Common myeloid progenitor, CD34-positive (primary cell): ENCODE data around the gene TSPOAP1.

Experiments
- CTCF ChIA-PET: fragments of 350-600 bp; sonication (Branson Sonifier 250); formaldehyde crosslinking; loops from one replicate; lab custom pipeline; 2021; ENCODE audit warnings: antibody characterized with exemption; lab: Charles Lee
- POLR2A ChIA-PET: fragments of 350-600 bp; sonication (Branson Sonifier 250); formaldehyde crosslinking; loops from one replicate; lab custom pipeline; 2021; ENCODE audit warnings: antibody characterized with exemption; lab: Charles Lee
- DNase-seq, 3 donors: peaks; one replicate each; pipeline versions ENCODE4 v3.0.0 to v3.0.0-alpha.2; 2013
- H3K27ac ChIP-seq, 2 experiments: 1 replicate in 1 of 2; 2 replicates in 1 of 2; pipeline ENCODE4 v1.7.0; 2013; ENCODE audit warnings: inconsistent platforms in 2 of 2, low read length in 2 of 2, mild to moderate bottlenecking in 2 of 2, low read depth in 1 of 2, moderate library complexity in 1 of 2; ENCODE audit not compliant: severe bottlenecking in 2 of 2, insufficient read depth in 1 of 2, poor library complexity in 1 of 2
- H3K27me3 ChIP-seq, 5 experiments: replicated peaks in 2 of 5; 1 replicate in 3 of 5; 2 replicates in 2 of 5; pipeline versions ENCODE4 v1.6.1 to v1.7.0; 2013; ENCODE audit warnings: low read length in 4 of 5, mild to moderate bottlenecking in 2 of 5, moderate library complexity in 2 of 5, inconsistent platforms in 1 of 5; ENCODE audit not compliant: insufficient read depth in 5 of 5, control insufficient read depth in 4 of 5
- H3K36me3 ChIP-seq, 4 experiments: 1 replicate in 2 of 4; 2 replicates in 2 of 4; pipeline versions ENCODE4 v1.6.1 to v1.7.0; 2013; ENCODE audit warnings: low read length in 3 of 4, control low read depth in 1 of 4, mild to moderate bottlenecking in 1 of 4; ENCODE audit not compliant: control insufficient read depth in 4 of 4, insufficient read depth in 4 of 4
- H3K4me1 ChIP-seq, 4 experiments: 1 replicate in 3 of 4; 2 replicates in 1 of 4; pipeline versions ENCODE4 v1.6.1 to v1.7.1; 2013; ENCODE audit warnings: low read length in 3 of 4, mild to moderate bottlenecking in 3 of 4, control low read depth in 1 of 4, inconsistent platforms in 1 of 4, moderate library complexity in 1 of 4; ENCODE audit not compliant: control insufficient read depth in 4 of 4, insufficient read depth in 4 of 4; ENCODE audit errors: control extremely low read depth in 1 of 4
- H3K4me3 ChIP-seq, 7 experiments: 1 replicate in 4 of 7; 2 replicates in 3 of 7; pipeline versions ENCODE4 v1.5.1 to v1.7.0; 2013; ENCODE audit warnings: mild to moderate bottlenecking in 7 of 7, low read length in 6 of 7, moderate library complexity in 6 of 7, inconsistent platforms in 2 of 7, low read depth in 2 of 7, control low read depth in 1 of 7; ENCODE audit not compliant: insufficient read depth in 4 of 7, control insufficient read depth in 1 of 7; ENCODE audit errors: extremely low read depth in 1 of 7
- H3K9me3 ChIP-seq, 5 experiments: 1 replicate in 4 of 5; 2 replicates in 1 of 5; pipeline versions ENCODE4 v1.6.1 to v1.7.1; 2013; ENCODE audit warnings: low read length in 4 of 5, mild to moderate bottlenecking in 2 of 5, inconsistent platforms in 1 of 5, low read depth in 1 of 5, moderate library complexity in 1 of 5; ENCODE audit not compliant: control insufficient read depth in 4 of 5, insufficient read depth in 2 of 5; ENCODE audit errors: control extremely low read depth in 1 of 5
- WGBS: methylation state at CpG from one replicate; pipeline ENCODE4 v1.1.5; 2013; ENCODE audit not compliant: insufficient coverage; 5-methylcytosine and 5-hydroxymethylcytosine counted together

TSPOAP1 gene

GRCh38 chr17:58311429-58311894 lies 17.1 kb downstream of the TSPOAP1 start:
- Histone ChIP-seq H3K36me3 (peaks cover 0 to 61% (median under 1%) of the 10 kb centered on the region in 4 experiments), H3K27ac (no peak overlapping the region), H3K9me3 (no peaks in the 10 kb centered on the region), H3K4me1 (peaks cover 3 to 37% (median 12%) of the 10 kb centered on the region in 4 experiments), H3K4me3 (no peak overlapping the region), H3K27me3 (no peaks in the 10 kb centered on the region)
- 93% methylated on average over 9 of the region's 9 CpGs for WGBS
- POLR2A ChIA-PET: no interaction called here
- CTCF ChIA-PET: interaction anchor here (0.9 to 1.6 kb wide), 2 partner anchors 16 to 95 kb away, joined by 3 read pairs; no protein-coding TSS in a partner anchor
- no peak for DNase-seq

DNA sequence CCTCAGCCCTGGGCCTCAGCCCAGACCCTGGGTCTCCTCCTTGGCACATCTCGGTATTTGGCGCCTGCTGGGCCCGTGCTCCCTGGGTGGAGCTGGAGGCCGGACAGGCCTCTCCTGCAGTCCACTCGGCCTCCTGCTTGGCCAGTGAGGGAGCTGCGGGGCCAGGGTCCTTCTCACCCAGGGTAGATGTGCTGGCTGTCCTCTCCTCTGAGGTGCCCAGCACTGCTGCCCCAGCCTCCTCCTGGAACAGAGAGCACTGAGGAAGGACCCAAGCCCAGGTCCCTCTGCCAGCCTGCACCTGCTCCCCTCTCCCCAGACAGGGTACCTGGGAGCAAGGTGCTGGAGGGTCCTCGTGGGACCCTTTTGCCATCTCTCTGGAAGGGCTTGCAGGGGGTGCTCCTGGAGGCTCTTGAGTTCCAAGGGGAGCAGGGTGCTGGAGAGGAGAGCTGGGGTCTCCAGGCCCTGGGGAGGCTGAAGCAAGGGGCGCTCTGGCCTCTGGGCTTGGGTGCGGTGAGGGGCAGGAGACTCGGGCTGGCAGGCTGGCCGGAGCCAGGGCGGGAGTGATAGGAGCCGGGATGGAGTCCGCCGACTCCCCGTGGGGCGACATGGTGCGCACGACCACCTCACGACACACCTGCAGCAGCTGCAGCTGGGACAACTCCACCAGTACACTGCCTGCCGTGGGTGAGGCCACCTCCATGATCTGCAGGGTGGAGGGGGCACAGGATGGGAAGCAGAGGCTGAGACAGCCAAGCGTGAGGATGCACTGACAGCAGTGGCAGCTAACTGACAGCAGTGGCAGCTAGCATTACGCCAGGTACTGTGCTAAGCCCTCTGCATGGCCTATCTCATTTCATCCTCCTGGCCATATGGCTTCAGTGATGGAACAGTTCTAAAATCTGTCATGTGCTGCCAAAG lies 17.8 kb downstream of the TSPOAP1 start:
- Histone ChIP-seq H3K4me1 (peaks cover 3 to 32% (median 7%) of the 10 kb centered on the region in 4 experiments), H3K9me3 (no peaks in the 10 kb centered on the region), H3K27ac (no peak overlapping the region), H3K36me3 (peaks cover 0 to 60% (median under 1%) of the 10 kb centered on the region in 4 experiments), H3K4me3 (no peak overlapping the region), H3K27me3 (no peaks in the 10 kb centered on the region)
- POLR2A ChIA-PET: no interaction called here
- CTCF ChIA-PET: interaction anchor here (1.5 to 1.7 kb wide), 2 partner anchors 11 to 34 kb away, joined by 4 to 5 read pairs; no protein-coding TSS in a partner anchor
- 99% methylated on average over 21 of the region's 23 CpGs for WGBS
- no peak for DNase-seq

DNA sequence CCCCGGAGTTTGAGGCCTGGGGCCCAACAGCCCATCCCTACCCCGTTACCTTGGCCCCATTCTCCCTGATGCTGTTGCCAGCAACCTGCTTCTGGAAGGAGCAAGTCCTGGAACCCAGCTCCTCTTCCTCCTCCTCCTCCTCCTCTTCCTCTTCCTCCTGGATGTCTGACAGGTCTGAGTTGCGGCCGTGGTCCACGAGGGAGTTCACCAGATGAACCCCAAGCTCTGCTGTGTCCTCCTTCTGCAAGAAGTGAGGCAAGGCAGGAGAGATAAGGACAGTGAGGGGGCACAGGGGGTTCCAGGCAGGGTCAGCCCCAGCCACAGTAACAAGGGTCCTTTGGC lies 18.7 kb downstream of the TSPOAP1 start:
- Histone ChIP-seq H3K4me1 (peaks cover 3 to 36% (median 7%) of the 10 kb centered on the region in 4 experiments), H3K9me3 (no peaks in the 10 kb centered on the region), H3K27me3 (no peaks in the 10 kb centered on the region), H3K36me3 (peaks cover 0 to 52% (median 0%) of the 10 kb centered on the region in 4 experiments), H3K27ac (no peak overlapping the region), H3K4me3 (no peak overlapping the region)
- POLR2A ChIA-PET: no interaction called here
- DNase-seq: no peak
- WGBS: 100% methylated on average over 1 of the region's 5 CpGs
- CTCF ChIA-PET: interaction anchor here (0.8 to 2.6 kb wide), 4 partner anchors 7 to 84 kb away, joined by 3 to 15 read pairs (median 4); no protein-coding TSS in a partner anchor

- CTCF ChIA-PET: interaction anchor here (0.8 to 2.6 kb wide), 6 partner anchors 8 to 83 kb away, joined by 3 to 15 read pairs (median 4); no protein-coding TSS in a partner anchor
- Histone ChIP-seq H3K36me3 (peaks cover 0 to 57% (median 0%) of the 10 kb centered on the region in 4 experiments), H3K27me3 (no peaks in the 10 kb centered on the region), H3K9me3 (no peaks in the 10 kb centered on the region), H3K27ac (no peak overlapping the region), H3K4me1 (peaks cover 3 to 38% (median 7%) of the 10 kb centered on the region in 4 experiments), H3K4me3 (no peak overlapping the region)
- no peak for DNase-seq
- 98% methylated on average over 13 of the region's 21 CpGs for WGBS
- POLR2A ChIA-PET: no interaction called here
Observed at GRCh38 chr17:58308985-58309917, 19.3 kb downstream of the TSPOAP1 start.

GRCh38 chr17:58308173-58308984 lies 20.2 kb downstream of the TSPOAP1 start:
- Histone ChIP-seq H3K27ac (no peak overlapping the region), H3K4me1 (peaks cover 0 to 39% (median 10%) of the 10 kb centered on the region in 4 experiments), H3K4me3 (no peak overlapping the region), H3K36me3 (peaks cover 0 to 60% (median 0%) of the 10 kb centered on the region in 4 experiments), H3K9me3 (no peaks in the 10 kb centered on the region), H3K27me3 (no peaks in the 10 kb centered on the region)
- ChIA-PET POLR2A (no interaction called here), CTCF (interaction anchor here (0.7 to 2.6 kb wide), 6 partner anchors 9 to 58 kb away, joined by 3 to 15 read pairs (median 4); partner anchors contain the start of gene TSPOAP1)
- DNase-seq: no peak
- whole genome bisulfite sequencing: 90% methylated on average over 29 of the region's 32 CpGs
